Astrocyte (in vitro differentiated cells and primary cell): ENCODE data around the gene FNDC3A. TPM values are rescaled to one million over a fixed set of nuclear protein-coding genes. Genes with fewer than 3 reads are reported as not detected.

Experiments used
- DNase-seq: peaks from one replicate; pipeline ENCODE4 v3.0.0-alpha.2; 2010; ENCODE audit warnings: low read depth
- FAIRE-seq: peaks from 2 replicates; lab custom pipeline; 2011; peaks lifted over from hg19 to GRCh38; lab: Jason Lieb, UNC
- H2AFZ ChIP-seq: 2 replicates; pipeline ENCODE4 v1.6.0; 2012; ENCODE audit warnings: low read depth, low read length, inconsistent platforms
- H3K27ac ChIP-seq: 2 replicates; pipeline ENCODE4 v1.5.1; 2011; ENCODE audit warnings: low read depth, low read length, inconsistent platforms
- H3K27me3 ChIP-seq: 2 replicates; pipeline ENCODE4 v1.6.0; 2011; ENCODE audit warnings: low read length, inconsistent platforms; ENCODE audit not compliant: insufficient read depth
- H3K36me3 ChIP-seq: 2 replicates; pipeline ENCODE4 v1.5.1; 2011; ENCODE audit warnings: low read length, inconsistent platforms; ENCODE audit not compliant: insufficient read depth
- H3K4me1 ChIP-seq: 2 replicates; pipeline ENCODE4 v1.5.1; 2011; ENCODE audit warnings: low read length, inconsistent platforms; ENCODE audit not compliant: insufficient read depth
- H3K4me2 ChIP-seq: 2 replicates; pipeline ENCODE4 v1.6.0; 2012; ENCODE audit warnings: low read length, inconsistent platforms
- H3K4me3 ChIP-seq: 2 replicates; pipeline ENCODE4 v1.5.1; 2011; ENCODE audit warnings: low read depth, mild to moderate bottlenecking, low read length, inconsistent platforms; ENCODE audit not compliant: insufficient read depth
- H3K79me2 ChIP-seq: 2 replicates; pipeline ENCODE4 v1.6.0; 2012; ENCODE audit warnings: mild to moderate bottlenecking, low read length, inconsistent platforms; ENCODE audit not compliant: insufficient read depth
- H3K9ac ChIP-seq: 2 replicates; pipeline ENCODE4 v1.6.0; 2012; ENCODE audit warnings: mild to moderate bottlenecking, low read length, inconsistent platforms
- H3K9me3 ChIP-seq: 2 replicates; pipeline ENCODE4 v1.5.1; 2012; ENCODE audit warnings: low read depth, mild to moderate bottlenecking, low read length, inconsistent platforms; ENCODE audit not compliant: insufficient read depth
- H4K20me1 ChIP-seq: 2 replicates; pipeline ENCODE4 v1.6.0; 2012; ENCODE audit warnings: low read length, inconsistent platforms; ENCODE audit not compliant: insufficient read depth
- H3K27ac Mint-ChIP-seq: one replicate; pipeline ENCODE4 v1.8.0; 2021; ENCODE audit warnings: mild to moderate bottlenecking, mixed read lengths; ENCODE audit not compliant: unreplicated experiment
- H3K27me3 Mint-ChIP-seq: one replicate; pipeline ENCODE4 v1.8.0; 2021; ENCODE audit warnings: low read depth, mixed read lengths; ENCODE audit not compliant: unreplicated experiment
- H3K36me3 Mint-ChIP-seq: one replicate; pipeline ENCODE4 v1.8.0; 2021; ENCODE audit warnings: low read depth, mixed read lengths; ENCODE audit not compliant: unreplicated experiment
- H3K4me1 Mint-ChIP-seq: one replicate; pipeline ENCODE4 v1.8.0; 2021; ENCODE audit warnings: low read depth, mixed read lengths; ENCODE audit not compliant: unreplicated experiment
- H3K4me3 Mint-ChIP-seq: one replicate; pipeline ENCODE4 v1.8.0; 2021; ENCODE audit warnings: mild to moderate bottlenecking, moderate library complexity, mixed read lengths; ENCODE audit not compliant: unreplicated experiment
- H3K9me3 Mint-ChIP-seq: one replicate; pipeline ENCODE4 v1.8.0; 2021; ENCODE audit warnings: mild to moderate bottlenecking, mixed read lengths; ENCODE audit not compliant: unreplicated experiment
- CTCF ChIP-seq: IDR thresholded peaks from 2 replicates; pipeline ENCODE4 v1.5.1; 2011; ENCODE audit warnings: low read depth, mild to moderate bottlenecking, inconsistent platforms, low read length, moderate library complexity; ENCODE audit not compliant: insufficient read depth
- EZH2 ChIP-seq: IDR thresholded peaks from 2 replicates; pipeline ENCODE4 v1.6.1; 2012; ENCODE audit warnings: mild to moderate bottlenecking, low read length, inconsistent platforms; ENCODE audit not compliant: insufficient read depth
- total RNA-seq: library from RNA; stranded (reverse); gene quantifications from 2 replicates; pipeline ENCODE4 v1.2.1, GENCODE V29; 2021

The FNDC3A gene
- total RNA-seq, 1 donor from 2014 or later, result 82.6 TPM

GRCh38 chr13:49112782-49113525 lies 137.2 kb downstream of the FNDC3A start:
- Histone ChIP-seq H2AFZ (no peak overlapping the region), H3K4me2 (peak overlapping the region; percentile 86), H4K20me1 (no peaks in the 10 kb centered on the region), H3K27me3 (no peaks in the 10 kb centered on the region), H3K4me1 (peaks cover 10% of the 10 kb centered on the region), H3K36me3 (peaks cover 19% of the 10 kb centered on the region), H3K4me3 (peak overlapping the region; percentile 18), H3K9ac (peak overlapping the region; percentile 86), H3K79me2 (peaks cover 72% of the 10 kb centered on the region), H3K9me3 (no peaks in the 10 kb centered on the region), H3K27ac (peak overlapping the region; percentile 90)
- TF ChIP-seq EZH2 (no peak), CTCF (no peak)
- FAIRE-seq (no peak), DNase-seq (no peak)
- Mint-ChIP-seq H3K27me3 (no peaks in the 10 kb centered on the region), H3K36me3 (peaks cover 6% of the 10 kb centered on the region), H3K27ac (peak overlapping the region; percentile 96), H3K4me3 (peak overlapping the region; percentile 77), H3K9me3 (no peaks in the 10 kb centered on the region), H3K4me1 (peaks cover 22% of the 10 kb centered on the region)

GRCh38 chr13:49113526-49114286 lies 138.0 kb downstream of the FNDC3A start:
- peaks cover 22% of the 10 kb centered on the region for H3K4me1 Mint-ChIP-seq
- H3K4me1 ChIP-seq, result peaks cover 10% of the 10 kb centered on the region
- H3K27ac ChIP-seq, result peak overlapping the region; percentile 90
- H3K79me2 ChIP-seq, result peaks cover 80% of the 10 kb centered on the region
- TF ChIP-seq EZH2 (no peak), CTCF (no peak)
- H4K20me1 ChIP-seq, result no peaks in the 10 kb centered on the region
- FAIRE-seq (peak; percentile 80), DNase-seq (peak; percentile 83)
- no peak overlapping the region for H2AFZ ChIP-seq
- peak overlapping the region; percentile 86 for H3K9ac ChIP-seq
- H3K36me3 Mint-ChIP-seq, result peaks cover 12% of the 10 kb centered on the region
- no peaks in the 10 kb centered on the region for H3K27me3 Mint-ChIP-seq
- H3K9me3 ChIP-seq, result no peaks in the 10 kb centered on the region
- H3K36me3 ChIP-seq, result peaks cover 19% of the 10 kb centered on the region
- H3K9me3 Mint-ChIP-seq, result no peaks in the 10 kb centered on the region
- peak overlapping the region; percentile 18 for H3K4me3 ChIP-seq
- peak overlapping the region; percentile 77 for H3K4me3 Mint-ChIP-seq
- peak overlapping the region; percentile 86 for H3K4me2 ChIP-seq
- H3K27ac Mint-ChIP-seq, result peak overlapping the region; percentile 96
- no peaks in the 10 kb centered on the region for H3K27me3 ChIP-seq
